HG02981 (cell line): ENCODE results near the gene LCE3B.

Experiments used
- ATAC-seq: cut with Tn5 transposase; IDR thresholded peaks from one replicate; pipeline ENCODE4 v1.9.1; 2021; ENCODE audit warnings: mild to moderate bottlenecking, moderate library complexity; ENCODE audit not compliant: unreplicated experiment

LCE3B gene

GRCh38 chr1:152657677-152658076, 44.1 kb downstream of the LCE3B start:
- no peak for ATAC-seq

- no peak for ATAC-seq
Measured at GRCh38 chr1:152658649-152659048, 45.0 kb downstream of the LCE3B start.

- no peak for ATAC-seq
Measured at GRCh38 chr1:152663098-152663497, 49.5 kb downstream of the LCE3B start, which contains the start of gene LCE2D. LCE2D (plus strand) TSS chr1:152663380; CDS start chr1:152664106, 726 bp downstream.
